Activated CD4-positive, CD25-positive, alpha-beta regulatory T cell treated with anti-CD3 and anti-CD28 coated beads, Interleukin-2, amount 50 U/mL, for 72 hours (primary cell): ENCODE results near the gene ERGIC1.
"Not testable (repeated sequence)": the region's sequence is repeated elsewhere in the genome, so short reads cannot be mapped to it uniquely, and the experiment has no call there.

Experiments used
- DNase-seq: peaks from one replicate; pipeline ENCODE4 v3.0.0; 2021

Gene ERGIC1, protein sequence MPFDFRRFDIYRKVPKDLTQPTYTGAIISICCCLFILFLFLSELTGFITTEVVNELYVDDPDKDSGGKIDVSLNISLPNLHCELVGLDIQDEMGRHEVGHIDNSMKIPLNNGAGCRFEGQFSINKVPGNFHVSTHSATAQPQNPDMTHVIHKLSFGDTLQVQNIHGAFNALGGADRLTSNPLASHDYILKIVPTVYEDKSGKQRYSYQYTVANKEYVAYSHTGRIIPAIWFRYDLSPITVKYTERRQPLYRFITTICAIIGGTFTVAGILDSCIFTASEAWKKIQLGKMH

DNA sequence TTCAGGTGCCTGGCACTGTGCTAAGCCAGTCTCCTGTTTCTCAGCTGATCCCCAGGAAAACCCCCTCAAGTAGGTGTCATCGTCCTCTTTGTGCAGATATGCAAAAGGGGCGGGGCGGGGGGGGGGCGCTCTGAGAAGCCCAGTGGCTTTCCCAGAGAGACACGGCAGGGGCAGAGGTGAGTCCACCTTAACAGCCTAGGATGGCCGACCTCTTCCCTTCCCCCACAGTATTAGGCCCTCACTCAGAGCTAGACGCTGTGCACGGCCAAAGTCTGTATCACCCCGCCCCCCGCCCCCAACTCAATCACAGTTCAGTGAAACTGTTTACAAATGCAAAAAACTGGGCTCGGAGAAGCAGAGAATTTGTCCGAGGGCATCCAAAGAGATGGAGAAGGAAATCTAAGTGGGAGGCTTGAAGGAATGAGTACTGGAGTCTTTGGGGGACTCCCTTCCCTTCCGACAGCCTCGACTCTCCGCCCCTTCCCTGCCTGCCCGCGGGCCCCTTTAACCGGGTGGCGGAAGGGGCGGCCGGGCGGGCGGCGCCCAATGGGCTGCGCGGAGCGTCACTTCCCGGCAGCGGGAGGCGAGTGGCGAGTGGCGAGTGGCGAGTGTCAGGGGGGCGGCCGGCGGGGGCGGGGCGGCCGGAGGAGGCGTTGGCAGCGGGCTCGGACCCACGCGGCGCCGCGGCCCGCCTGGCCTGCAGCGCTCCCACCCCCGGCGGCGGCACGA, at the start of gene ERGIC1:
Gene ERGIC1 (plus strand): TSS at position 566 of the 729 bp plus-strand sequence. CDS start 163 bp downstream, at position 729.
- DNase-seq = peak; percentile 76

DNA sequence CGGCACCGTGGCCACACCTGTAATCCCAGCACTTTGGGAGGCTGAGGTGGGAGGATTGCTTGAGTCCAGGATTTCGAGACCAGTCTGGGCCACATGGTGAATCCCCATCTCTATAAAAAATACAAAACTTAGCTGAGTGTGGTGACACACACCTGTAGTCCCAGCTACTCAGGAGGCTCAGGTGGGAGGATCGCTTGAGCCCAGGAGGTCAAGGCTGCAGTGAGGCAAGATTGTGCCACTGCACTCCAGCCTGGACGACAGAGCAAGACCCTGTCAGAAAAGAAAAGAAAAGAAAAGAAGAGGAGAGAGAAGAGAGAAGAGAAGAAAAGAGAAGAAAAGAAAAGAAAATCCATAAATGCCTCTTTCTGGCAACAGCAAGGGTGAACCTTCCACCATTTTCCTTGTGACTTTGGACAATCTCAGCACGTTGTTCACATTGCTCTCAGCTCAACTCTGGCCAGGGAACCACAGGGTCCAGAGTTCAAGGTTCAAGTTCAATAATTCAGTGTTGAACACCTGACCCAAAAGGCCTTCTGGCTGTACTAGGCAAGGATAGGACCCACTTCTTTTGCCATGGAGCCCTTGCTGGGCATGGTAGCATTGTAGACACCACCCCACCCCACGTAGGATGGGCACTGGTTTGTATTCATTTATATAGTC, 48.5 kb upstream of the ERGIC1 start:
- DNase-seq = no peak

DNA sequence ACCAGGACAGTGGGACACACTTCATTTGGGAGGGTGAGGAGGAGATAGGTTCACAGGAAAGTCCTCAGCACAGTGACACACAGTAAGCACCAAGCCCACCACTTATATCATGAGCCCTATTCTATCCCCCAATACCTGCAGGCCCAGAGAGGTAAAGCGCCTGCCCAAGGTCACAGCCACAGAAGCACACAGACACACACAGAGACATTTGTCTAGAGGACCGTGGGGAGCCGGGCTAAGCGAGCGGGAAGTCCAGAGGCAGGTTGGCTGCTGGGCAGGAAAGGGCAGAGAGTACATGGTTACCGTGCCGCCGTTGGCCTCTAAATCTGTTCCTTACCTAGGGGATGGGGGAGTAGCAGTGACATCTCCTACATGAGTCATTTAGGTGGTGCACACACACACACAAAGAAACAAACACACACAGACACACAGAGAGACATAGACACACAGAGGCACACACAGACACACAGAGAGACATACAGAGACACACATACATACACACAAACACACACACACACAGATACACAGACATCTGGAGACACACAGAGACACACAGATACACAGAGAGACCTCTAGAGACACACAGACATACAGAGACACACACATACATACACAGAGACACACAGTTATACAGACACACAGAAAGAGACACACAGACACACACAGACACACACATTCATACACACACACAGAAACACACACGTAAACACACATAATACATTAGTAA, 47.2 kb upstream of the ERGIC1 start:
- no peak for DNase-seq

DNA sequence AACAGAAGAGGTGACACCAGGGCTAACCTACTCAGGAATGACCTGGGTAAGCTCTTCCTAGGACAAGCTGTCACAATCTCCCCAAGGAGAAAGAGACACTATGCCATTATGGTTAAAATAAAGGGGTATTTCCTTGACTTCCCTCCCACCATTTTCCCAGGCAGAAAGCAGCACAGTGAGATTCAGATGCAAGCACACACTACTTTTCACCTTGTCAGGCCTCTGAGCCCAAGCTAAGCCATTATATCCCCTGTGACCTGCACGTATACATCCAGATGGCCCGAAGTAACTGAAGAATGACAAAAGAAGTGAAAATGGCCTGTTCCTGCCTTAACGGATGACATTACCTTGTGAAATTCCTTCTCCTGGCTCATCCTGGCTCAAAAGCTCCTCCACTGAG, 46.5 kb upstream of the ERGIC1 start:
- DNase-seq = not testable (repeated sequence)

DNA sequence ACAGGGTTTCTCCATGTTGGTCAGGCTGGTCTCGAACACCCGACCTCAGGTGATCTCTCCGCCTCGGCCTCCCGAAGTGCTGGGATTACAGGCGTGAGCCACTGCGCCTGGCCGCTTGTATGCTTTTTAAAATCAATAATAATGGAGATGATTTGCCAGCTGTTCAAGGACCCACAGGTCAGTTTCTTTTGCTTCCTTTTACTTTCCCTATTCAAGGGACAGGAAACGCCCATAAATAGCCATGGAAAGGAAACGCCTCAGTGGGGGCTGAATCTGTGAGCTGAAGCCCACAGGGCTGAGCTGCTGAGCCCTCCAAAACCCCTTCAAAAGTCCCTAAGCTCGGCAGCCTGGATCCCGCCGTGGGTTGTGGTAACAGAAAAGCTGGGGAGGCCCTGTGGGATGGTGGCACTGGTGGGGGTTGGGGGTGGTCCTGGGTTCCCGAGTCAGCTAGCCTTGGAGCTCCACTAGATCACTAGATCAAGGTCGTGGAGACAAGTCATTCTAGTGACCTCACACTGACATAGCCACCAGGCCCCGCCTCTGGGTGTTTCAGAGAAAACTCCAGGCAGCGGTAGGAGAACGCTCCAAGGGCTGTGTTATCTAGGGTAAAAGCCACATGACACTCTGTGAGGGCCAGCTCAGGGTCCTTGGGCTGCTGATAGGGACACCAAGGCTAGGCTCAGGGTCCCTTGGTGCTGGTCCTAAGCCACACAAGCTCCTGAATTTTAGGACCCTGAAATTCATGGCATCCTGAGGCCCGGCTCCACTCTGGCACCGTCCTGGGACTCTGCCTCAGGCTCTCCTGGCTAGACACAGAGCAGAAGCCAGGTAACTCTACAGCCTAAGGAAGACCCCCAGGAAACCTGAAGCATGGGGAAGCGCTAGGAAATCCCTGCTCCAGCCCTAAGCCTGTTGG, 45.0 kb upstream of the ERGIC1 start:
- no peak for DNase-seq

DNA sequence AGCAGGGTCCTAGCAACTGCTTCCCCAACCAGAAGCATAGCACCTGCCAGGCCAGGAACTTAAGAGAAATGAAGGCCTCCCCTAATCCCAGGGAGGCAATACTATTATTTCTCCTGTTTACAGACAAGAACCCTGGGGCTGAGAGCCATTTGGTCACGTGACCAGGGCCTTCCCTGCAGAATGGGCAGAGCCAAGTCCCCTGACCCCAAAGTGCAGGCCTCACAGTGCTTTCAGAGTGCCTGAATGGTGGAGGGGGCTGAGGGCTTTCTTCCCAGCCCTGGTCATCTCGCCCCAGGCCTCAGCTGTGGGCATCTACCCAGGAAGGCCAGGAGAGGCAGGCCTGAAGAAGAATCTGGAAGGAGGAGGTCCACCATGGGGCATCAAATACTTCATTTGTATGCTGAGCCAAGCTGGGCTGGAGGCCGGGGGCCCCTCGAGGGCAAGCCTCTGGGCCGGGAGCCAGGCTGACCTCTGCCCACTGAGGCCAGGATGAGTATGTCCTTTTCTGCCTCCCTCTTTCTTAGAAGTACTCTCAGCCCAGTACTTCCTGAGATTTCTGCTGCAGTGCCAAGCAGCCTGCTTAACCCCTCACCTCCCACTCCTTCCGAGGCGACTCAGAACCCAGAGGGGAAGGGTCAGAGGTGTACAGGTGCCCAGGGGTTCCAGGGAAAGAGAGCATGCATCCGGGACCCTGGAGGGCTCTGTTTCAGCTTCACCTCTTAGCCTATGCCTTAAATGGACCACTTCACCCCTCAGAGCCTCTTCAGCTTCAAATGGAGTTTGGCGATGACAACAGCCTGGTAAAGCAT, 44.2 kb upstream of the ERGIC1 start:
- DNase-seq = no peak

DNA sequence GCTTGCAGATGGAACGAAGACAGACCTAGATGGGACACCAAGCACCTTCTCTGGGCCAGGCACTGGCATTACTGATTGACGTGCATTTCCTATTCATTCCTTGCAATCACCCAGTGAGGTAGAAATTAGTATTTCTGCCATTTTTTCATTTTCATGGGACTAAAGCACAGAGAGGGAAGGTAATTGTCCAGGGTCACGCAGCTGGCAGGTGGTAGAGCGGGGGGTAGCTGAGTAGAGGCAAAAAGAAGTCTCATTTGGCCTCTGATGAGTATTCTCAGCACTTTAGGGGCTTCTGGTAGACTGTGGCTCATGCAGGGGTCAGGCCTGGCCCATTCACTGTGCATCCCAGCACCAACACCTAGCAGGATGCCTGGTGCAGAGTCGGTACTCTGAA, 43.6 kb upstream of the ERGIC1 start:
- no peak for DNase-seq

DNA sequence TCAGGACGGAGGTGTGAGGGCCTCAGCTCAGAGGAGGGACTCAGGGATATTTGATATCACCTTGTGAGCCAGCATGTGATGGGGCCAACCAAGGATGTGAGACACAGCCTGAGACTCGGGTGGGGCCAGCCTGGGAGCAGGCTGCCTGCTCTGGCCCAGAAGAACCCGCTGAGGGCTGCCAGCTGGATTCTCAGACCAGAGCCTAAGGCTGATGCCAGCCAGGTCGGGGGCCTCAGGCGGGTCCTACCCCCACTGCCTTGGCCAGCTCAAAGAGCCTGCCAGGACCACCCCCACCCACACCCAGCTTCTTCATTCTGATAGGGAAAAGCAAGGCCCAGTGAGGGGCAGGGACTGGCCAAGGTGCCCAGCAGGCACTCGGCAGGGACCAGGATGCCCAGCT, 42.8 kb upstream of the ERGIC1 start:
- no peak for DNase-seq

DNA sequence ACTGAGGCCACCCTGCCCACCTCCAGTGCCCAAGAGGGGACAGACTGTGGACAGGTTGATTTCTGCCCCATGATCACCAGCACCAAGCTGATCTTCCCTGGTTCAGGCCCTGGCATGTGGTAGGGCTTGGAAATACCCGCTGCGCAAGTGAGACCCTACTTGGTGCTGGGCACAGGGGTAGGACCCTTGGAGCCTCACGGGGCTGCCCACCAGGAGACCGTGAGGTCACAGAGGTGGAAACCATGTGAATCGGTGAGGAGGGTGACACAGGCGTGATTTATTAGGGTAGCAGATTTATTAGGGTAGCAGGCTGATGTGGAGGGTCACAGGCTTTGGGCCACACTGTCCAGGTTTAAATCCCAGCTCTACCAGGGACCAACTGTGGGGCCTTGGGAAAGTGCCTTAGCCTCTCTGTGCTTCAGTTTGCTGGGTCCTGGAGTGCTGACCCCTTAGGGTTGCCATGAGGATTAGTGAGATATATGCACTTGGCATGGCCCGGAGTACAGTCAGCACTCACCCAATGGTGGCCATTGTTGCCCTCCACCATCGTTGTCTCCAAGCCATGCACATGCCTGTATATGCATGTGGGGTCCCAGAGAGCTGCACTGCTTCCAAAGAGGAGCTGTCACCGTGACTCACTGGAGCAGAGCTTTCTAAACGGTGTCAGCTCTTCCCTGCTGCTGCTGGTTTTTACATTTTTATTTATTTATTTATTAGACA, 42.2 kb upstream of the ERGIC1 start:
- DNase-seq = no peak

DNA sequence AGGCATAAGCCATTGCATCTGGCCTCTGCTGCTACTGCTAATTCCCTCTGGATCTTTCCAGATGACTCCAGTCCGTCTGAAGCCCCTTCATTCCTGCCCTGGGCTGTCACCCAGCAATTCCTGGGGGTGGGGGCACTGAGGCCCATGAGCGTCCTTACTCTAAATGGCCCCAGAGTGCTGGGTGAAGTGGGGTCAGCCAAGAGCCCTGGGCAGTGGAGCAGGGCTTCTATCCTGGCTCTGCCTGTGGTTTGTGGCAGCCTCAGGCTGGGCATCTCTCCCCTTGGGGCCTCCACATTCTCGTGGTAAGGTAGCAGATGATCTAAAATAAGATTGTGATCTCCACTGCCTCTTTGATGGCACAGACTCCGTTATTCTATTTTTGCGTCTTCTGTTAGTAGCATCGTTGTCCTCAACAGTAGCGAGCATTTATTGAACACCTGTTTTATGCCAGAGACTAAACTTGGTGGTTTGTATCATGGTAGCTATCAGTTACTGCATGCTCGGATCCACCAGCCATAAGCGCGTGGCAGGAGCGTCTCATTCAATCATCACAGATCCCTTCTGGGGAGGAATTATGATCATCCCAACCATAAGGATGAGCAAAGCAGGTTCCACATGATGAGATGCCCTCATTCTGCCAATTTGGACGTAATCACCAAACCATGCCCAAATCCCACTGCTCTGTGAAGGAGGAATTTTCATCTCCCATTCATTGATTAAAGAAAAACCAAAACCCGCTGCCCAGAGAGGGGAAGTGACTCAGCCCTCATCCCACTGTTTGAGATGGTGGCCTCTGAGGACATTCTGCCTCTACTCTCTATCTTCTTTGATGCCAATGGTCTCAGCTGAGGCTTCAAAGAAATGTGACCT, 41.1 kb upstream of the ERGIC1 start:
- no peak for DNase-seq

DNA sequence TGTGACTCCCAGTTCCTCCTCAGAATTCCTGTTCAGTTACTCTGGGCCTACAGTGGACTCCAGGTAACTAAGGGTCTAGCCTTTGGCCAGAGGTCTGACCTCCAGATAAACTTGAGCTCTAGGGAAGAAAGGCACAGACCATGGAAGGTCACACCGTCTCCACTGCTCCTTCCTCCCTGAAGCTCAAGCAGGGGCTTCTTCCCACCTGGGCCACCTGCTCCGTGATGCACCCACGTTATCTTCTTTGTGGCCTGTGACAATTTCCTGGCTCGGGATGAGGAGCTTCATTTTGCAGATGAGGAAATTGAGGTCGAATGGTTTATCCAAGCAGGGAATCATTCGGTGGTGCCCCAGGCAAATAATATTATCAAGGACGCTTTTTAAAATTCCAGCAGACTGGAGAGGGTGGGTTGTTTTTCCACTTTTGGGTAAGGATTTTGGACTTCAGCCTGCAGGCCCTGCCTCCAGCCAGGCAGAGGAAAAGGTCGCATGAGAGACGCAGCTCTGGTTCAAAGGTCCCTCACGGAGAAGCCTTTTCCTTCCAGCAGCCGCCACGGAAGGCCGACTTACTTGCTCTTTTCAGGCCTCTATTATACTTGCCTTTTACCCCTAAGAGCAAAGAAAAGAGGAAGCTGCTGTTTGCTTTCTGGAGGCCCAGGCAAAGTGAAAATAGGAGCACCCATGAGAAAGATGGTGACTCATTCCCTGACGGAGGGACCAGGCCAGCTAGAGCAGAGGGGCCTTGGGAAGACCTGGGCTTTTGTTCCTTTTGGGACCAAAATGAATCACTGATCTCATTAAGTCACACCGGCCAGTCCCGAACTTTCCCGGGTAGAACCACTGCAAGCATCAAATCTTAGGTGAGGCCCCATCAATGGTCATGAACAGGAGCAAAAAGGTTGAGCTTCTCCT, 40.2 kb upstream of the ERGIC1 start:
- DNase-seq = no peak

DNA sequence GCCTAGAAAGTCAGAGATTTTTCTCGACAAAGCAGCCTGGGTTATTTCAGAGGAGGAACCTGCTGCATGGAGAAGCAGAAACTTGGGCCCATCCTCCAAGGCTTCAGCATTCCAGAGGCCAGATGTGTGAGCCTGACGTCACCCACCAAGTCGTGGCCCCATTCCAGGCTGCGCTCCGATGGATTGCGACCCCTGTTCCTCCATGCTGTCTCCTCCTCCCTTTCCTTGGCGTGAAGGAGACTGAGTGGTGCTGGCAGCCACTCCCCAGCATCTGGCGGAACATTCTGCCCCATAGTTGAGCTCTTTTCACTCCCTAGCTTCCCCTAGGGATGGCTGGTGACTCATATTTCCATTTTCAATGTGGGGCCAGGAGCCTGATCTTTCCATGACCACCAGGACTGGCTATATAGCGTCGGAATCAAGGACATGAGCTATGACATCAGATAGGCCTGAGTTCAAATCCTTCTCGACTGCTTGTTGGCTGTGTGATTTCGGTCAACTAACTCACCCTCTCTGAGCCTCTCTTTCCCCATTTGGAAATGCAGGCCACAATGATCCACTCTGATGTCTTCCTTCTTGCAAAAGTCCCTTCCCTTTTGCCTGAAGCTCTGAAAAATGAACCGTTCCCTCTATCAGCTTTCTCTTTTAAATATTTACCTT, 38.6 kb upstream of the ERGIC1 start:
- DNase-seq = no peak

DNA sequence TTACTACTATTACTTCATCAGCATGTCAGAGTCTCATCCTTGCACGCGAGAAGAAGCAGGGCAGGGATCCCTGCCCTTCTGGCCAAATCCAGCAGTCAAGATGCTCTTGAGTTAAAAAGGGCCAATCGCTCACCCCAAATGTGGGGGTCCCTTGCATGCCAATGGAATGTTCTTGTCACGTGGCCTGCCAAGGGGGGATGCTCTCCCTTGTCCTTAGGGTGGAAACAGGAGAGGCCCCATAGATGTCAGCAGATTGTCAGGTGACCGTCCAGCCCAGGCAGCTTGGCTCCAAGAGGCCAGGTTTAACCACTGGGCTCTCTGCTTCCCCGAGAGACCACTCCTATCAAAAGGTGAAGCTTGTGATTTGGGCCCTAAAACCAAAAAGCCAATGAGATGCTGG, 37.7 kb upstream of the ERGIC1 start:
- DNase-seq = no peak

DNA sequence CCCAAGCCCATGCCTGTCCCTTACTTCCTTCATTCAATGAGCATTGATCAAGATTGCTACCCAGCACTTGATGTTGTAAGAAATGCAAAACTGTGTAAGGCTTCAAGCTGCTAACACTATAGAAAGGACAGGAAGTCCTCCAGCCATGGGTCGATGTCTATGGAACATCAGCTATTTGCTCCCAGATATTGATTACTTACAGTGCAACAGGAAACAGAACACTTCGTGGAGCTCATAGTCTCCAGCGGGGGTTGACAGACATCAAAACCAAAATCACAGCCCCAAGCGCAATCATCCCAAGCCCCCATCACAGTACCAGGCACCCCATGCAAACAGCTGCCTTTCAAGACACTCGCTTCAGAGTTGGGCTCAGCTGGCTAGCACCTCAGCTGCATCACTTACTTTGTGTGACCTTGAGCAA, 36.3 kb upstream of the ERGIC1 start:
- no peak for DNase-seq

DNA sequence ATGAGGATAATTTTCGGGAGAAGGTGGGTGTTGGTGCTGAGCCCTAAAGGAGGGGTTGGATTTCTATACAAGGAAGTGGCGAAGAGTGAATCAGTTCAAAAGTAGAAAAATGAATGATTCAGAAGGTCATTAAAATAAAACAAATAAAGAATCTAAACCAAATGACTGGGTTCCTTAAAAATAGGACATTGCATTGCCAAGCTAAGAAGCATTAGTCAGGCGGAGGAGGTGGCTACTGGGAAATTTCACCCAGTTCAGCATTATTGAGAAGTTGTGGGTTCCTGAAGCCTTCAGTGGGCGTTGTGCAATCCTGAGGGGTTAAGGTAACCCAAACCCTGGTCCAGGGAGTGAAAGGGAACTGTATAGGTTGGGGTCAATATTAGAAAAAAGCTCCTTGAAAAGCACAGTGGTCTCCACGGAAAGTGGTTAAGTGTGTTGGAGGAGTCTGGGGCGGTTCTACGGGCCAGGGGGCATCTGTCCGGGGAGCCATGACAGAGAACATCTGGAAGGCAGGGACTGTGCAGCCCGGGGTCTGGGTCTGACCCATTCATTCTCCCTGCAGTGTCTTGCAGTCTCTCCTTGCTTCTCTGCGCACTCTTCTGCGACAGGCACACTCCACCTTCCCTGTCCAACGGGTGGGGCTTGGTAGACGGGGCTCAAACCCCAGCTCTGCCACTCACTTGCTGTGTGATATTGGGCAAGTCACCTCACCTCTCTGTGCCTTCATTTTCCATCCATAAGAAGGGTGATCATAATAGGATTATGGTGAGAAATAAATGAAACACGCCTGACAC, 35.4 kb upstream of the ERGIC1 start:
- DNase-seq = no peak

DNA sequence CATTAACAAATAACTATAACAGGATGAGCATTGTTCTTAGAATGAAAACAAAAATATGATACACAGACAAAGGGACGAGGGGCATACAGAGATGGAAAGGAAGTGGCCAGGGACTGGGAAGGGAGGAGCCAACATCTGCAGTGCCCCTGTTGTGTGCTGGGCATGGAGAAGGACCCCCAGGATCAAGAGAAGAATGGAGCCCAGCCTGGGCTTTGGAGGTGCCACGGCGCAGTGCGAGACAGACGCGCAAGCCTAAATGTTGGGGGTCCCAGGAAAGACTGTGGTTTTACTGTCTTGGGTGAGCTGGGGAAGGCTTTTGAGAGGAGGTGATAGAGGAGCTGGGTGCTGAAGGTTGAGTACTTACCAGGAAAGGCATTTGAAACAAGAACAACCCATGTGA, 34.6 kb upstream of the ERGIC1 start:
- DNase-seq = no peak

DNA sequence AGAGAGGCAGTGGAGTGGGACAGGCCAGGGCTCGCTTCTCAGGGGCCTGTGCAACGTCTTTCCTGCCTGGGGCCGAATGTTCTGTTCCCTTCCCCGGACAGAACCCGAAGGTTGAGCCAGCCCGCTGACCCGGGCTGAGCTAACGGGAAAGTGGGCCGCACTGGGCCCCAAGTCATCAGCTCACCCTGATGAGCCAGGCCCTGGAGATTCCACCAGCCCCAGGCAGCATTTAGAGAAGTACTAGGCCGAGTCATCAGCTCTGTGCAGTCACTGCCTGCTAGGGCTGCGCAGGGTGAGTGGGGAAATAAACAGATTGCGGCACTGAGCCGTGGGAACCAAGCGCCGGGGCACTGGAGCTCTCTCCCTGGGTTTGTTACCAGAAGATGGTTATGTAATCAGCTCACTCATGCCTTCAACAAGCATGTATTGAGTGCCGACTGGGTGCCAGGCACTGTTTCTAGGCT, 33.9 kb upstream of the ERGIC1 start:
- no peak for DNase-seq
